MM.1S (cell line): ENCODE measurements around the gene SMURF2.

Experiments used
- DNase-seq: peaks from one replicate; pipeline ENCODE4 v3.0.0-alpha.2; 2015
- H2AFZ ChIP-seq: fragments of 300-600 bp; sonication (generic); 2 replicates; pipeline ENCODE4 v1.6.0; 2016; ENCODE audit warnings: antibody characterized with exemption, low read length
- H3F3A ChIP-seq: fragments of 300-600 bp; sonication (generic); 2 replicates; pipeline ENCODE4 v1.6.1; 2016; ENCODE audit warnings: mild to moderate bottlenecking, antibody characterized with exemption, low read length, moderate library complexity, mixed read lengths; ENCODE audit not compliant: insufficient read depth
- H3K27ac ChIP-seq: fragments of 300-600 bp; sonication (generic); 2 replicates; pipeline ENCODE4 v1.5.1; 2016; ENCODE audit warnings: mild to moderate bottlenecking, low read length
- H3K27me3 ChIP-seq: fragments of 300-600 bp; sonication (generic); replicated peaks from 2 replicates; pipeline ENCODE4 v1.6.0; 2016; ENCODE audit warnings: low read length; ENCODE audit not compliant: insufficient read depth
- H3K36me3 ChIP-seq: fragments of 300-600 bp; sonication (generic); replicated peaks from 2 replicates; pipeline ENCODE4 v1.6.1; 2016; ENCODE audit warnings: mild to moderate bottlenecking, low read length, mixed read lengths; ENCODE audit not compliant: insufficient read depth
- H3K4me1 ChIP-seq: fragments of 300-600 bp; sonication (generic); 2 replicates; pipeline ENCODE4 v1.6.1; 2016; ENCODE audit warnings: low read length, mixed read lengths
- H3K4me2 ChIP-seq: fragments of 300-600 bp; sonication (generic); 2 replicates; pipeline ENCODE4 v1.6.0; 2016; ENCODE audit warnings: low read depth, low read length
- H3K4me3 ChIP-seq: fragments of 300-600 bp; sonication (generic); 2 replicates; pipeline ENCODE4 v1.5.1; 2016; ENCODE audit warnings: low read length, mixed read lengths
- H3K79me2 ChIP-seq: fragments of 300-600 bp; sonication (generic); 2 replicates; pipeline ENCODE4 v1.6.1; 2016; ENCODE audit warnings: mixed run types, low read length, mixed read lengths
- H3K9ac ChIP-seq: fragments of 300-600 bp; sonication (generic); 2 replicates; pipeline ENCODE4 v1.6.1; 2016; ENCODE audit warnings: low read length, mixed read lengths
- H3K9me2 ChIP-seq: fragments of 300-600 bp; sonication (generic); replicated peaks from 2 replicates; pipeline ENCODE4 v1.6.1; 2016; ENCODE audit warnings: mild to moderate bottlenecking, low read length, mixed read lengths; ENCODE audit not compliant: insufficient read depth
- H3K9me3 ChIP-seq: fragments of 300-600 bp; sonication (generic); replicated peaks from 2 replicates; pipeline ENCODE4 v1.6.1; 2016; ENCODE audit warnings: mild to moderate bottlenecking, low read length, mixed read lengths; ENCODE audit not compliant: insufficient read depth
- H4K20me1 ChIP-seq: fragments of 300-600 bp; sonication (generic); 2 replicates; pipeline ENCODE4 v1.6.1; 2016; ENCODE audit warnings: mild to moderate bottlenecking, low read length, moderate library complexity, mixed read lengths; ENCODE audit not compliant: insufficient read depth
- EZH2 ChIP-seq: fragments of 300-600 bp; sonication (generic); optimal IDR thresholded peaks from 2 replicates; pipeline ENCODE3; 2017; ENCODE audit warnings: low read depth, mild to moderate bottlenecking, antibody characterized with exemption, low read length, mixed read lengths
- EZH2phosphoT487 ChIP-seq: fragments of 300-600 bp; sonication (generic); IDR thresholded peaks from 2 replicates; pipeline ENCODE4 v1.6.1; 2018; ENCODE audit warnings: antibody characterized with exemption, low read length
- TF ChIP-seq, protein P1 (sequence below): fragments of 300-600 bp; sonication (generic); IDR thresholded peaks from 2 replicates; pipeline ENCODE4 v1.5.1; 2016; ENCODE audit warnings: antibody characterized with exemption, low read length, mixed read lengths

SMURF2 gene

DNA sequence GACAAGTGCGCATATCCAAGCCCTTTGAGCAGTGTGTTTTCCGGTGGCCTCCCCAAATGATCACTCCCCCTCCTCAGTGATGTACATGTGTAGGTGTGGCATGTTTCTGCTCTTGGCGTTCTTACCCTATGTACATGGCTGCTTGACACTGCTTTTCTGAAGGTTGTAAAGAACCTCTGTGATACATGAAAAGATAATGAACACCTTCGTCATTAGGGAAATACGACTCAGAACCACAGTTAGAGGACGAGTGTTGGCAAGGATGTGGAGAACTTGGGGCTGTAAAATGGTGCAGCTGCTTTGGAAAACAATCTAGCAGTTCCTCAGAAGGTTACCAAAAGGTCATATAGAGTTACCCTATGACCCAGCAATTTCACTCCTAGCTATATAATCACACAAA, 126.8 kb downstream of the SMURF2 start:
- Histone ChIP-seq H3K4me2 (no peak overlapping the region), H3K4me1 (no peaks in the 10 kb centered on the region), H3F3A (no peaks in the 10 kb centered on the region), H3K4me3 (no peak overlapping the region), H3K9me3 (no peaks in the 10 kb centered on the region), H3K27me3 (no peaks in the 10 kb centered on the region), H3K9me2 (no peaks in the 10 kb centered on the region), H3K36me3 (no peaks in the 10 kb centered on the region; the same call in 1 of the 2 replicates), H3K9ac (no peak overlapping the region), H3K79me2 (no peaks in the 10 kb centered on the region), H3K27ac (no peak overlapping the region), H4K20me1 (no peaks in the 10 kb centered on the region), H2AFZ (no peak overlapping the region)
- DNase-seq = no peak
- TF ChIP-seq, protein P1, sequence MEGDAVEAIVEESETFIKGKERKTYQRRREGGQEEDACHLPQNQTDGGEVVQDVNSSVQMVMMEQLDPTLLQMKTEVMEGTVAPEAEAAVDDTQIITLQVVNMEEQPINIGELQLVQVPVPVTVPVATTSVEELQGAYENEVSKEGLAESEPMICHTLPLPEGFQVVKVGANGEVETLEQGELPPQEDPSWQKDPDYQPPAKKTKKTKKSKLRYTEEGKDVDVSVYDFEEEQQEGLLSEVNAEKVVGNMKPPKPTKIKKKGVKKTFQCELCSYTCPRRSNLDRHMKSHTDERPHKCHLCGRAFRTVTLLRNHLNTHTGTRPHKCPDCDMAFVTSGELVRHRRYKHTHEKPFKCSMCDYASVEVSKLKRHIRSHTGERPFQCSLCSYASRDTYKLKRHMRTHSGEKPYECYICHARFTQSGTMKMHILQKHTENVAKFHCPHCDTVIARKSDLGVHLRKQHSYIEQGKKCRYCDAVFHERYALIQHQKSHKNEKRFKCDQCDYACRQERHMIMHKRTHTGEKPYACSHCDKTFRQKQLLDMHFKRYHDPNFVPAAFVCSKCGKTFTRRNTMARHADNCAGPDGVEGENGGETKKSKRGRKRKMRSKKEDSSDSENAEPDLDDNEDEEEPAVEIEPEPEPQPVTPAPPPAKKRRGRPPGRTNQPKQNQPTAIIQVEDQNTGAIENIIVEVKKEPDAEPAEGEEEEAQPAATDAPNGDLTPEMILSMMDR = no peak
- TF ChIP-seq EZH2 (no peak), EZH2phosphoT487 (no peak)

DNA sequence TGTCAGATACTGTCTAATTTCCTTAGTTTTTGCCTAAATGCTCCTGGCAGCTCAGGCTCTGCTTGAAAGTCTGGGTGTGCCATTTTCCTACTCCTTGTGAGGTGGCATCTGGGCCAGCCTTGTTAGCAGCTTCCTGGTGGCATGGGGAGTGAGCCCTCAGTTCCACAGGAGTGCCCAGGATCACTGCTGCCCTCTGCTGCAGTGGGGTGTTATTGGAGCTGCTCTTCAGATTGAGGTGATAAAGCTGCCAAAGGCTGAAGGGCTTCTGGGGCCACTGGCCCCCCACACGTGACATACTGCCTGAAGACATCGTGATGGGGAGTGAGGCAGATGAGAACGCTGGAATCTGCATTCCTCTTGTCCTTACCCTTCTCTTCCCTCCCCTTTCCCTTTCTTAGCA, 127.9 kb downstream of the SMURF2 start:
- no peak for TF ChIP-seq EZH2phosphoT487
- Histone ChIP-seq H3K4me1 (no peaks in the 10 kb centered on the region), H4K20me1 (no peaks in the 10 kb centered on the region), H3K36me3 (no peaks in the 10 kb centered on the region; the same call in 1 of the 2 replicates), H3K27me3 (no peaks in the 10 kb centered on the region), H3F3A (no peaks in the 10 kb centered on the region), H3K27ac (no peak overlapping the region), H2AFZ (no peak overlapping the region), H3K9me3 (no peaks in the 10 kb centered on the region), H3K4me3 (no peak overlapping the region), H3K79me2 (no peaks in the 10 kb centered on the region), H3K9ac (no peak overlapping the region), H3K9me2 (no peaks in the 10 kb centered on the region), H3K4me2 (no peak overlapping the region)
- DNase-seq = no peak

DNA sequence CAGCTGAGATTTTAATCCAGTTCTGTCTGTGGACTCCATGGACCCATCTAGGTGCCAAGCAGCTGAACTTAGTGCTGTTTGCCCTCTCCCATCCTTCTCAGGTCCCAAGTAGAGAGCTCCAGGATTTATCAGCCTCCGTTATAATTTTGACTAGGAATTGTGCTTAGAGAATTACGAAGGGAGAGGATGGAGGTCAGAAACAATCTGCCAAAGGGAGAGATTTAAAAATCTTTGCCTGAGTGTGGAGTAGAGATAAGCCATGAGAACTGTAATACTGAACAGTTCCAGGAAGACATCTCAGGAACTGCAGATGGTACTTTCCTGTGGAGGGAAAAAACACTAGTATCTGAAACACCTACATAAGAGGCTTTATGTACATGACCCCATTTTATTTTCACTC, 128.3 kb downstream of the SMURF2 start:
- H3K4me2 ChIP-seq = no peak overlapping the region
- H4K20me1 ChIP-seq = no peaks in the 10 kb centered on the region
- H3K27ac ChIP-seq = no peak overlapping the region
- TF ChIP-seq, protein P1 = no peak
- TF ChIP-seq EZH2 = no peak
- no peak for TF ChIP-seq EZH2phosphoT487
- no peaks in the 10 kb centered on the region for H3K9me2 ChIP-seq
- no peak overlapping the region for H2AFZ ChIP-seq
- H3K4me1 ChIP-seq = no peaks in the 10 kb centered on the region
- no peaks in the 10 kb centered on the region for H3K27me3 ChIP-seq
- H3K4me3 ChIP-seq = no peak overlapping the region
- H3K9me3 ChIP-seq = no peaks in the 10 kb centered on the region
- no peaks in the 10 kb centered on the region for H3F3A ChIP-seq
- no peak overlapping the region for H3K9ac ChIP-seq
- no peaks in the 10 kb centered on the region for H3K79me2 ChIP-seq
- H3K36me3 ChIP-seq = peaks cover 2% of the 10 kb centered on the region; the same call in 1 of the 2 replicates
- no peak for DNase-seq

DNA sequence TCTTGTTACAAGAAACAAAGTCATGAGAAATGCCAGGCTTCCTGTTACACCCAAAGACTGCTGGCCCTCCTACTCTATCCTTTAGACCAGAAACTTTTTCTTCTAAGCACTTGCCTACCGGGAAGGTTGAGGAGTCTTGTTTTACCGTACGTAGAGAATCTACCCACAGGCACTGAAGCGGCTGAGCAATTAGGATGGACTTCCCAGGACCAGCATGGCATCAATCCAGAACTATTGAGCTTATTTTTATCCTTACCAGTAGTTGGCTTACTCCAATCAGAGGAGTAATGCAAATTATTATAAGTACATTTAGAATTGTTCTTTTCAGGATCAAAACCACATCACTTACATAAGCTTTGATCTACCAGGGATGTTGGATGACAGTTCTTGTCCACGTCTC, 129.7 kb downstream of the SMURF2 start:
- no peaks in the 10 kb centered on the region for H3K79me2 ChIP-seq
- no peak overlapping the region for H3K9ac ChIP-seq
- H3K4me1 ChIP-seq = no peaks in the 10 kb centered on the region
- no peaks in the 10 kb centered on the region for H3K27me3 ChIP-seq
- no peaks in the 10 kb centered on the region for H4K20me1 ChIP-seq
- no peak for TF ChIP-seq EZH2
- no peak for TF ChIP-seq EZH2phosphoT487
- TF ChIP-seq, protein P1 = no peak
- H3K9me2 ChIP-seq = no peaks in the 10 kb centered on the region
- no peak for DNase-seq
- peaks cover 4% of the 10 kb centered on the region; the same call in 1 of the 2 replicates for H3K36me3 ChIP-seq
- no peak overlapping the region for H3K27ac ChIP-seq
- H2AFZ ChIP-seq = no peak overlapping the region
- H3K4me3 ChIP-seq = no peak overlapping the region
- H3K4me2 ChIP-seq = no peak overlapping the region
- no peaks in the 10 kb centered on the region for H3K9me3 ChIP-seq
- no peaks in the 10 kb centered on the region for H3F3A ChIP-seq
